K562 (cell line): ENCODE results near the gene YPEL3. TPM values are rescaled to one million over a fixed set of nuclear protein-coding genes. Genes with fewer than 3 reads are reported as not detected.
A peak's percentile ranks its signal among the peaks of the same experiment; 100 is the strongest.

ENCODE experiments used
- CC2D1A ChIP-seq: fragments of 450-650 bp; IDR thresholded peaks from 2 replicates; pipeline ENCODE4 v1.6.1; 2017; ENCODE audit warnings: mild to moderate bottlenecking
- CUX1 ChIP-seq: fragments of 200-800 bp; sonication (Bioruptor generic); IDR thresholded peaks from 2 replicates; pipeline ENCODE4 v1.6.1; 2016; ENCODE audit warnings: missing genetic modification characterization, missing compliant biosample characterization
- DPF2 ChIP-seq: fragments of 450-650 bp; IDR thresholded peaks from 2 replicates; pipeline ENCODE4 v1.6.1; 2016
- E2F3 ChIP-seq: fragments of 250-450 bp; sonication (Bioruptor Pico); IDR thresholded peaks from 2 replicates; pipeline ENCODE4 v1.4.0; 2020; ENCODE audit warnings: mild to moderate bottlenecking
- FOXP1 ChIP-seq: sonication (generic); formaldehyde crosslinking; IDR thresholded peaks from 2 replicates; pipeline ENCODE4 v1.8.0; 2022; ENCODE audit warnings: mild to moderate bottlenecking, missing genetic modification reagents
- HDAC1 ChIP-seq, 2 experiments: fragments of 450-650 bp; IDR thresholded peaks; 2 replicates each; pipeline ENCODE4 v1.6.1; 2016 to 2017; ENCODE audit warnings: inconsistent platforms in 1 of 2, mild to moderate bottlenecking in 1 of 2, moderate library complexity in 1 of 2
- HMG20A ChIP-seq: fragments of 450-650 bp; formaldehyde crosslinking; conservative IDR thresholded peaks from 2 replicates; pipeline ENCODE4 v1.4.0; 2020; ENCODE audit warnings: mild to moderate bottlenecking, mixed read lengths
- PRPF4 ChIP-seq: fragments of 200-400 bp; formaldehyde crosslinking; IDR thresholded peaks from one replicate; pipeline ENCODE4 v1.6.1; 2017; ENCODE audit warnings: low read length, low read depth, mild to moderate bottlenecking; ENCODE audit not compliant: insufficient read depth, poor library complexity, severe bottlenecking
- TSC22D4 ChIP-seq: fragments of 450-650 bp; IDR thresholded peaks from 2 replicates; pipeline ENCODE4 v1.6.1; 2016; ENCODE audit warnings: missing genetic modification characterization, missing biosample characterization, control low read depth
- U2AF1 ChIP-seq: fragments of 200-400 bp; formaldehyde crosslinking; optimal IDR thresholded peaks from 2 replicates; pipeline ENCODE3; 2017; ENCODE audit warnings: mild to moderate bottlenecking, low read depth, low read length, moderate library complexity
- ZBTB17 ChIP-seq: fragments of 450-650 bp; formaldehyde crosslinking; IDR thresholded peaks from 2 replicates; pipeline ENCODE4 v1.4.0; 2020; ENCODE audit warnings: mild to moderate bottlenecking
- ZEB2 ChIP-seq: fragments of 450-650 bp; IDR thresholded peaks from 2 replicates; pipeline ENCODE4 v1.6.1; 2016
- ZFX ChIP-seq: sonication (generic); formaldehyde crosslinking; IDR thresholded peaks from 2 replicates; pipeline ENCODE4 v1.8.0; 2022; ENCODE audit warnings: mild to moderate bottlenecking, missing genetic modification reagents, moderate library complexity
- ZNF551 ChIP-seq: fragments of 250-450 bp; sonication (Bioruptor Pico); IDR thresholded peaks from 2 replicates; pipeline ENCODE4 v1.5.0; 2021; ENCODE audit warnings: mild to moderate bottlenecking, moderate library complexity
- polyA plus RNA-seq, 8 experiments: library from polyadenylated mRNA; depleted of rRNA in 4 of 8; stranded (reverse) in 5 of 8; unstranded in 3 of 8; fragments of >200 nt; fragmentation: Nextera tagmentation in 2 of 8; fragmentation: Illumina TruSeq in 1 of 8; extraction: Ambion mirVana in 2 of 8; extraction: Trizol in 1 of 8; gene quantifications; 2 replicates each; pipeline versions ENCODE4 v1.2.1 to v1.2.3, GENCODE V29; 2011 to 2014; ENCODE audit warnings: inconsistent platforms in 1 of 8, missing spikeins in 1 of 8
- total RNA-seq, 7 experiments: library from RNA; depleted of rRNA in 6 of 7; stranded (reverse); fragments of >200 nt in 6 of 7; fragmentation: Illumina TruSeq in 2 of 7; extraction: Trizol in 2 of 7; gene quantifications; 2 replicates each; pipeline versions ENCODE4 v1.2.1 to v1.2.3, GENCODE V29; 2011 to 2021; ENCODE audit warnings: low replicate concordance in 1 of 7
- TF ChIP-seq, protein P1 (sequence below): sonication (generic); formaldehyde crosslinking; IDR thresholded peaks from 2 replicates; pipeline ENCODE4 v1.8.0; 2022; ENCODE audit warnings: mild to moderate bottlenecking, missing genetic modification reagents
- TF ChIP-seq, protein P2 (sequence below): fragments of 450-650 bp; IDR thresholded peaks from 2 replicates; pipeline ENCODE4 v1.6.1; 2016; ENCODE audit warnings: borderline replicate concordance

The YPEL3 gene
- total and polyA plus RNA-seq, 9 of the 15 experiments (the other 6 are each of a cell fraction or from before 2014, with no cell fraction given) = 0.41 to 15.0 (median 2.9) TPM

DNA sequence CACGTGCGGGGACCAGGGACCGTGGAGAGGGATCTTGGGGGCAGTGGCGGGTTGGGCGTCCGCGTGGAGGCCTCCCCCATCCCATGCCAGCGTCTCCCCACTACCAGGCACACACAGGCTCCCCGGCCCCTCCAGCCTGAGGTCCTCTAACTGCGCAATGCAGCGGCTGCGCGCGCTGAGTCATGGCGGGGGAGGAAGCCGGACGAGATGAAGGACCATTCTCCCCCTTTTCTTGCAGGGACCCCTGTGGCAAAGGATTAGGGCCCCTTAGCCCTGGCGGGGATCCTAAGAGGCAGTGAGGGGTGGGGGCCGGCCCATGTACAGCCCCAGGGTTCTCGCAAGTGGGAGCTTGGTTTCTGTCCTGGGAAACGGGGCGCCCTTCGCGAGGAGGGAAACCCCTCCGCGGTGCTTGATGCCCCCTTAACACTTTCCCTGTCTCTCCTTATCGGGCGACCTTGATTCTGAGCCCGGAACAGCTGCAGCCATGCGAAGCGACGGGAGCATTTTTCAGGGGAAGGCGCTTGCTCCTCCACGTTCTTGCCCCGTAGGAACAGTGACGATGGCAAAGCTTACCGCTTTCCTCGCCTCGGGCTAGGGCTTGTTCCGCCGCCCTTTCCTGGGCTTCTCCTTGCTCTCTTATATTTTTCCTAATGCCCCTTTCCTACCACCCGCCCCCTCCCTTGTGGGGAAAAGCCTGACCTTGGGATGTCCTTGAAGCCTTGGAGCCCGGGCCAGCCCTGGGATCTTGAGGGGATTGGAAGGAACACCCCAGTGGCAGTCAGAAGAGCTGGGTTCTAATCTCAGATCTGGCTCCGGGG, 29.9 kb downstream of the YPEL3 start (continued):
- TF ChIP-seq CUX1 (CRISPR knock-in tag) = no peak
- no peak for TF ChIP-seq ZNF551 (CRISPR knock-in tag)
- TF ChIP-seq, protein P1, sequence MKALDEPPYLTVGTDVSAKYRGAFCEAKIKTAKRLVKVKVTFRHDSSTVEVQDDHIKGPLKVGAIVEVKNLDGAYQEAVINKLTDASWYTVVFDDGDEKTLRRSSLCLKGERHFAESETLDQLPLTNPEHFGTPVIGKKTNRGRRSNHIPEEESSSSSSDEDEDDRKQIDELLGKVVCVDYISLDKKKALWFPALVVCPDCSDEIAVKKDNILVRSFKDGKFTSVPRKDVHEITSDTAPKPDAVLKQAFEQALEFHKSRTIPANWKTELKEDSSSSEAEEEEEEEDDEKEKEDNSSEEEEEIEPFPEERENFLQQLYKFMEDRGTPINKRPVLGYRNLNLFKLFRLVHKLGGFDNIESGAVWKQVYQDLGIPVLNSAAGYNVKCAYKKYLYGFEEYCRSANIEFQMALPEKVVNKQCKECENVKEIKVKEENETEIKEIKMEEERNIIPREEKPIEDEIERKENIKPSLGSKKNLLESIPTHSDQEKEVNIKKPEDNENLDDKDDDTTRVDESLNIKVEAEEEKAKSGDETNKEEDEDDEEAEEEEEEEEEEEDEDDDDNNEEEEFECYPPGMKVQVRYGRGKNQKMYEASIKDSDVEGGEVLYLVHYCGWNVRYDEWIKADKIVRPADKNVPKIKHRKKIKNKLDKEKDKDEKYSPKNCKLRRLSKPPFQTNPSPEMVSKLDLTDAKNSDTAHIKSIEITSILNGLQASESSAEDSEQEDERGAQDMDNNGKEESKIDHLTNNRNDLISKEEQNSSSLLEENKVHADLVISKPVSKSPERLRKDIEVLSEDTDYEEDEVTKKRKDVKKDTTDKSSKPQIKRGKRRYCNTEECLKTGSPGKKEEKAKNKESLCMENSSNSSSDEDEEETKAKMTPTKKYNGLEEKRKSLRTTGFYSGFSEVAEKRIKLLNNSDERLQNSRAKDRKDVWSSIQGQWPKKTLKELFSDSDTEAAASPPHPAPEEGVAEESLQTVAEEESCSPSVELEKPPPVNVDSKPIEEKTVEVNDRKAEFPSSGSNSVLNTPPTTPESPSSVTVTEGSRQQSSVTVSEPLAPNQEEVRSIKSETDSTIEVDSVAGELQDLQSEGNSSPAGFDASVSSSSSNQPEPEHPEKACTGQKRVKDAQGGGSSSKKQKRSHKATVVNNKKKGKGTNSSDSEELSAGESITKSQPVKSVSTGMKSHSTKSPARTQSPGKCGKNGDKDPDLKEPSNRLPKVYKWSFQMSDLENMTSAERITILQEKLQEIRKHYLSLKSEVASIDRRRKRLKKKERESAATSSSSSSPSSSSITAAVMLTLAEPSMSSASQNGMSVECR (CRISPR knock-in tag) = peak; percentile 9; the same call in 1 of the 2 replicates
- 0 out of 2 replicates have a peak, but pooled peaks have one; percentile 18 for TF ChIP-seq ZEB2
- no peak for TF ChIP-seq HMG20A
- TF ChIP-seq HDAC1 (IDR thresholded peaks at IDR 0.05) = peak in 1 of 2 experiments; percentile 83; a peak in 2 of 4 replicates
- peak; percentile 30 for TF ChIP-seq DPF2
- no peak for TF ChIP-seq ZBTB17 (CRISPR knock-in tag)
- TF ChIP-seq FOXP1 = no peak
- TF ChIP-seq CC2D1A = 0 out of 2 replicates have a peak, but pooled peaks have one; percentile 11
- TF ChIP-seq U2AF1 = no peak
- TF ChIP-seq, protein P2, sequence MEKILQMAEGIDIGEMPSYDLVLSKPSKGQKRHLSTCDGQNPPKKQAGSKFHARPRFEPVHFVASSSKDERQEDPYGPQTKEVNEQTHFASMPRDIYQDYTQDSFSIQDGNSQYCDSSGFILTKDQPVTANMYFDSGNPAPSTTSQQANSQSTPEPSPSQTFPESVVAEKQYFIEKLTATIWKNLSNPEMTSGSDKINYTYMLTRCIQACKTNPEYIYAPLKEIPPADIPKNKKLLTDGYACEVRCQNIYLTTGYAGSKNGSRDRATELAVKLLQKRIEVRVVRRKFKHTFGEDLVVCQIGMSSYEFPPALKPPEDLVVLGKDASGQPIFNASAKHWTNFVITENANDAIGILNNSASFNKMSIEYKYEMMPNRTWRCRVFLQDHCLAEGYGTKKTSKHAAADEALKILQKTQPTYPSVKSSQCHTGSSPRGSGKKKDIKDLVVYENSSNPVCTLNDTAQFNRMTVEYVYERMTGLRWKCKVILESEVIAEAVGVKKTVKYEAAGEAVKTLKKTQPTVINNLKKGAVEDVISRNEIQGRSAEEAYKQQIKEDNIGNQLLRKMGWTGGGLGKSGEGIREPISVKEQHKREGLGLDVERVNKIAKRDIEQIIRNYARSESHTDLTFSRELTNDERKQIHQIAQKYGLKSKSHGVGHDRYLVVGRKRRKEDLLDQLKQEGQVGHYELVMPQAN = peak; percentile 92; the same call in 1 of the 2 replicates
- 0 out of 2 replicates have a peak, but pooled peaks have one; percentile 47 for TF ChIP-seq E2F3
- no peak for TF ChIP-seq TSC22D4
- peak; percentile 53; the same call in 1 of the 2 replicates for TF ChIP-seq ZFX
- TF ChIP-seq PRPF4 = peak; percentile 6
